Trophoblast cell (in vitro differentiated cells and primary cell): ENCODE measurements around the gene HABP4.

Source experiments
- DNase-seq, 2 donors: peaks; one replicate each; pipeline ENCODE4 v3.0.0-alpha.2; 2016
- H2AFZ ChIP-seq: 2 replicates; pipeline ENCODE4 v1.6.1; 2013; ENCODE audit warnings: low read length, moderate library complexity, mild to moderate bottlenecking; ENCODE audit not compliant: insufficient read depth, poor library complexity
- H2AK5ac ChIP-seq: 2 replicates; pipeline ENCODE4 v1.6.1; 2013; ENCODE audit warnings: mild to moderate bottlenecking, low read length
- H2BK120ac ChIP-seq: 2 replicates; pipeline ENCODE4 v1.6.1; 2013; ENCODE audit warnings: low read length, mild to moderate bottlenecking, moderate library complexity; ENCODE audit not compliant: insufficient read depth, poor library complexity
- H2BK12ac ChIP-seq: 2 replicates; pipeline ENCODE4 v1.6.1; 2013; ENCODE audit warnings: mild to moderate bottlenecking, low read length, moderate library complexity
- H2BK5ac ChIP-seq: 2 replicates; pipeline ENCODE4 v1.6.1; 2013; ENCODE audit warnings: low read length, low read depth, moderate library complexity, mild to moderate bottlenecking; ENCODE audit not compliant: poor library complexity
- H3K14ac ChIP-seq: 2 replicates; pipeline ENCODE4 v1.6.1; 2013; ENCODE audit warnings: mild to moderate bottlenecking, low read length
- H3K18ac ChIP-seq: 2 replicates; pipeline ENCODE4 v1.6.1; 2013; ENCODE audit warnings: mild to moderate bottlenecking, low read length
- H3K23ac ChIP-seq: 2 replicates; pipeline ENCODE4 v1.6.1; 2013; ENCODE audit warnings: low read length
- H3K27ac ChIP-seq: 2 replicates; pipeline ENCODE4 v1.5.1; 2013; ENCODE audit warnings: low read depth, mild to moderate bottlenecking, inconsistent platforms, low read length, moderate library complexity
- H3K27me3 ChIP-seq: 2 replicates; pipeline ENCODE4 v1.6.1; 2013; ENCODE audit warnings: inconsistent platforms, mild to moderate bottlenecking, low read length, moderate library complexity; ENCODE audit not compliant: insufficient read depth
- H3K36me3 ChIP-seq, 2 experiments: 1 replicate in 1 of 2; 2 replicates in 1 of 2; pipeline ENCODE4 v1.6.1; 2013; ENCODE audit warnings: low read length in 2 of 2, mild to moderate bottlenecking in 2 of 2, moderate library complexity in 1 of 2; ENCODE audit not compliant: insufficient read depth in 2 of 2, control insufficient read depth in 1 of 2
- H3K4ac ChIP-seq: 2 replicates; pipeline ENCODE4 v1.6.1; 2013; ENCODE audit warnings: low read depth, mild to moderate bottlenecking, low read length, moderate library complexity
- H3K4me1 ChIP-seq, 2 experiments: 1 replicate in 1 of 2; 2 replicates in 1 of 2; pipeline ENCODE4 v1.6.1; 2013; ENCODE audit warnings: low read length in 2 of 2, mild to moderate bottlenecking in 2 of 2, moderate library complexity in 1 of 2; ENCODE audit not compliant: insufficient read depth in 2 of 2, control insufficient read depth in 1 of 2
- H3K4me2 ChIP-seq: 2 replicates; pipeline ENCODE4 v1.6.1; 2013; ENCODE audit warnings: inconsistent platforms, mild to moderate bottlenecking, low read length, moderate library complexity
- H3K4me3 ChIP-seq: 2 replicates; pipeline ENCODE4 v1.5.1; 2013; ENCODE audit warnings: mild to moderate bottlenecking, low read depth, low read length, inconsistent platforms
- H3K79me1 ChIP-seq: one replicate; pipeline ENCODE4 v1.6.1; 2013; ENCODE audit warnings: low read length
- H3K79me2 ChIP-seq: 2 replicates; pipeline ENCODE4 v1.6.1; 2013; ENCODE audit warnings: low read length, mild to moderate bottlenecking; ENCODE audit not compliant: control insufficient read depth, insufficient read depth, poor library complexity
- H3K9ac ChIP-seq: 2 replicates; pipeline ENCODE4 v1.6.1; 2013; ENCODE audit warnings: mild to moderate bottlenecking, low read length
- H3K9me3 ChIP-seq: 2 replicates; pipeline ENCODE4 v1.6.1; 2013; ENCODE audit warnings: low read depth, mild to moderate bottlenecking, control low read depth, inconsistent platforms, low read length; ENCODE audit not compliant: insufficient read depth
- H4K12ac ChIP-seq: 2 replicates; pipeline ENCODE4 v1.6.1; 2013; ENCODE audit warnings: low read depth, mild to moderate bottlenecking, low read length, moderate library complexity
- H4K8ac ChIP-seq: 2 replicates; pipeline ENCODE4 v1.6.1; 2013; ENCODE audit warnings: low read depth, mild to moderate bottlenecking, low read length, moderate library complexity
- H4K91ac ChIP-seq: one replicate; pipeline ENCODE4 v1.6.1; 2013; ENCODE audit warnings: low read depth, mild to moderate bottlenecking, low read length, moderate library complexity
- WGBS: extraction: QIAGEN DNeasy Blood & Tissue Kit; methylation state at CpG from one replicate; pipeline ENCODE4 v1.1.7; 2013; ENCODE audit warnings: missing lambda C conversion rate; ENCODE audit not compliant: insufficient read length, insufficient coverage; ENCODE audit errors: extremely low coverage; 5-methylcytosine and 5-hydroxymethylcytosine counted together

HABP4 gene

GRCh38 chr9:96515621-96516470 is 65.9 kb downstream of the HABP4 start:
- H3K4ac ChIP-seq: no peak overlapping the region
- no peak overlapping the region for H4K12ac ChIP-seq
- no peaks in the 10 kb centered on the region for H3K27me3 ChIP-seq
- no peak overlapping the region for H3K4me2 ChIP-seq
- no peak overlapping the region for H3K9ac ChIP-seq
- peak overlapping the region; percentile 10 for H4K8ac ChIP-seq
- H3K4me3 ChIP-seq: no peak overlapping the region
- no CpG with 5 or more reads among the region's 5 CpGs for WGBS
- H3K9me3 ChIP-seq: no peaks in the 10 kb centered on the region
- H3K36me3 ChIP-seq: peaks cover 4% of the 10 kb centered on the region in 2 experiments
- no peak overlapping the region for H3K14ac ChIP-seq
- H3K18ac ChIP-seq: no peak overlapping the region
- peak overlapping the region; percentile 21 for H2BK5ac ChIP-seq
- H2AFZ ChIP-seq: no peak overlapping the region
- no peaks in the 10 kb centered on the region for H3K4me1 ChIP-seq
- H2BK12ac ChIP-seq: peak overlapping the region; percentile 58
- H3K79me1 ChIP-seq: no peaks in the 10 kb centered on the region
- H2AK5ac ChIP-seq: no peak overlapping the region
- no peak overlapping the region for H2BK120ac ChIP-seq
- no peaks in the 10 kb centered on the region for H3K79me2 ChIP-seq
- no peak overlapping the region for H3K23ac ChIP-seq
- H4K91ac ChIP-seq: no peak overlapping the region
- no peak overlapping the region for H3K27ac ChIP-seq
- peak in 1 of 2 donors; percentile 70 for DNase-seq

- DNase-seq: no peak
- Histone ChIP-seq H2BK5ac (no peak overlapping the region), H3K18ac (no peak overlapping the region), H3K23ac (no peak overlapping the region), H3K27ac (no peak overlapping the region), H3K9ac (no peak overlapping the region), H3K4ac (no peak overlapping the region), H3K4me2 (no peak overlapping the region), H3K79me2 (no peaks in the 10 kb centered on the region), H4K12ac (no peak overlapping the region), H2BK12ac (no peak overlapping the region), H2AFZ (no peak overlapping the region), H3K36me3 (peaks cover 6 to 10% of the 10 kb centered on the region in 2 experiments), H4K91ac (no peak overlapping the region), H3K9me3 (no peaks in the 10 kb centered on the region), H3K4me3 (no peak overlapping the region), H4K8ac (no peak overlapping the region), H3K27me3 (no peaks in the 10 kb centered on the region), H3K4me1 (no peaks in the 10 kb centered on the region), H2BK120ac (no peak overlapping the region), H3K14ac (no peak overlapping the region), H2AK5ac (no peak overlapping the region), H3K79me1 (no peaks in the 10 kb centered on the region)
- WGBS: no CpG with 5 or more reads among the region's 7 CpGs
Measured at GRCh38 chr9:96519095-96519494, 69.1 kb downstream of the HABP4 start.

GRCh38 chr9:96519787-96520186 is 69.8 kb downstream of the HABP4 start:
- no CpG with 5 or more reads among the region's 2 CpGs for WGBS
- no peak for DNase-seq
- Histone ChIP-seq H3K9me3 (no peaks in the 10 kb centered on the region), H4K8ac (no peak overlapping the region), H4K91ac (no peak overlapping the region), H3K27ac (no peak overlapping the region), H3K4me1 (no peaks in the 10 kb centered on the region), H3K4ac (no peak overlapping the region), H3K79me1 (no peaks in the 10 kb centered on the region), H3K4me3 (no peak overlapping the region), H3K4me2 (no peak overlapping the region), H3K14ac (no peak overlapping the region), H2AK5ac (no peak overlapping the region), H3K36me3 (peaks cover 6 to 10% of the 10 kb centered on the region in 2 experiments), H2AFZ (no peak overlapping the region), H3K18ac (no peak overlapping the region), H3K23ac (no peak overlapping the region), H2BK12ac (no peak overlapping the region), H3K27me3 (no peaks in the 10 kb centered on the region), H2BK5ac (no peak overlapping the region), H4K12ac (no peak overlapping the region), H3K9ac (no peak overlapping the region), H2BK120ac (no peak overlapping the region), H3K79me2 (no peaks in the 10 kb centered on the region)

- Histone ChIP-seq H3K4me1 (no peaks in the 10 kb centered on the region), H3K18ac (no peak overlapping the region), H2AFZ (no peak overlapping the region), H3K23ac (no peak overlapping the region), H3K4ac (no peak overlapping the region), H3K36me3 (peaks cover 6% of the 10 kb centered on the region in 2 experiments), H3K79me1 (no peaks in the 10 kb centered on the region), H3K14ac (no peak overlapping the region), H3K4me3 (no peak overlapping the region), H2AK5ac (no peak overlapping the region), H4K91ac (no peak overlapping the region), H2BK12ac (no peak overlapping the region), H4K12ac (no peak overlapping the region), H2BK5ac (no peak overlapping the region), H3K9me3 (no peaks in the 10 kb centered on the region), H3K27me3 (no peaks in the 10 kb centered on the region), H2BK120ac (no peak overlapping the region), H3K9ac (no peak overlapping the region), H3K79me2 (no peaks in the 10 kb centered on the region), H3K27ac (no peak overlapping the region), H3K4me2 (no peak overlapping the region), H4K8ac (no peak overlapping the region)
- no peak for DNase-seq
- no CpG with 5 or more reads among the region's 4 CpGs for WGBS
Measured at GRCh38 chr9:96522366-96522765, 72.4 kb downstream of the HABP4 start.
